ENCODE measurements around the gene CACNA2D1. TPM values are rescaled to one million over a fixed set of nuclear protein-coding genes. Genes with fewer than 3 reads are reported as not detected.

Gene CACNA2D1
- 10 to 100 TPM; 29.8 to 47.6 (median 36.6) TPM for total RNA-seq

GRCh38 chr7:82443547-82444219, at the start of gene CACNA2D1:
CACNA2D1 (minus strand) TSS chr7:82443777.
- Histone ChIP-seq H3K36me3 (no peaks in the 10 kb centered on the region), H3K4me1 (peaks cover 0 to 32% (median 6%) of the 10 kb centered on the region in 3 donors), H3K9me3 (no peaks in the 10 kb centered on the region), H3K4me3 (peak within 1 kb of the TSS; percentile 84 to 85), H3K27ac (peak within 1 kb of the TSS; percentile 70 to 98 (median 95)), H3K27me3 (no peaks in the 10 kb centered on the region)
- no CpG with 5 or more reads among the region's 82 CpGs for WGBS, 2 donors (ENCODE audit: low coverage in 1 of 2)
- ATAC-seq: peak; percentile 95
- TF ChIP-seq EP300 (IDR thresholded peaks at IDR 0.05): no peak
- peak; percentile 6 for TF ChIP-seq POLR2AphosphoS5 (IDR thresholded peaks at IDR 0.05)
- TF ChIP-seq POLR2A (IDR thresholded peaks at IDR 0.05): peak; percentile 21 to 41
- TF ChIP-seq, protein P1, sequence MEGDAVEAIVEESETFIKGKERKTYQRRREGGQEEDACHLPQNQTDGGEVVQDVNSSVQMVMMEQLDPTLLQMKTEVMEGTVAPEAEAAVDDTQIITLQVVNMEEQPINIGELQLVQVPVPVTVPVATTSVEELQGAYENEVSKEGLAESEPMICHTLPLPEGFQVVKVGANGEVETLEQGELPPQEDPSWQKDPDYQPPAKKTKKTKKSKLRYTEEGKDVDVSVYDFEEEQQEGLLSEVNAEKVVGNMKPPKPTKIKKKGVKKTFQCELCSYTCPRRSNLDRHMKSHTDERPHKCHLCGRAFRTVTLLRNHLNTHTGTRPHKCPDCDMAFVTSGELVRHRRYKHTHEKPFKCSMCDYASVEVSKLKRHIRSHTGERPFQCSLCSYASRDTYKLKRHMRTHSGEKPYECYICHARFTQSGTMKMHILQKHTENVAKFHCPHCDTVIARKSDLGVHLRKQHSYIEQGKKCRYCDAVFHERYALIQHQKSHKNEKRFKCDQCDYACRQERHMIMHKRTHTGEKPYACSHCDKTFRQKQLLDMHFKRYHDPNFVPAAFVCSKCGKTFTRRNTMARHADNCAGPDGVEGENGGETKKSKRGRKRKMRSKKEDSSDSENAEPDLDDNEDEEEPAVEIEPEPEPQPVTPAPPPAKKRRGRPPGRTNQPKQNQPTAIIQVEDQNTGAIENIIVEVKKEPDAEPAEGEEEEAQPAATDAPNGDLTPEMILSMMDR (IDR thresholded peaks at IDR 0.05): peak in 3 of 4 experiments; percentile 41 to 67 (median 46)

- 78 to 82% methylated on average over 3 of the region's 3 CpGs for WGBS, 2 donors (ENCODE audit: low coverage in 1 of 2)
- no peaks in the 10 kb centered on the region for H3K27me3 ChIP-seq
- TF ChIP-seq EP300 (IDR thresholded peaks at IDR 0.05) (no peak), POLR2A (IDR thresholded peaks at IDR 0.05) (no peak), POLR2AphosphoS5 (IDR thresholded peaks at IDR 0.05) (no peak)
- TF ChIP-seq, protein P1 (IDR thresholded peaks at IDR 0.05): peak; percentile 58 to 84 (median 72)
Measured at GRCh38 chr7:82481499-82482097, 38.0 kb upstream of the CACNA2D1 start.

GRCh38 chr7:82477733-82478515, 34.3 kb upstream of the CACNA2D1 start:
- no peaks in the 10 kb centered on the region for H3K27me3 ChIP-seq
- H3K4me1 ChIP-seq: no peaks in the 10 kb centered on the region
- no peak overlapping the region for H3K4me3 ChIP-seq
- ATAC-seq: no peak
- WGBS, 2 donors (ENCODE audit: low coverage in 1 of 2): 37 to 52% methylated on average over 2 of the region's 2 CpGs
- no peaks in the 10 kb centered on the region for H3K36me3 ChIP-seq
- TF ChIP-seq POLR2AphosphoS5 (IDR thresholded peaks at IDR 0.05): no peak
- TF ChIP-seq POLR2A (IDR thresholded peaks at IDR 0.05): no peak
- TF ChIP-seq EP300 (IDR thresholded peaks at IDR 0.05): no peak
- TF ChIP-seq, protein P1 (IDR thresholded peaks at IDR 0.05): no peak
- H3K27ac ChIP-seq: no peak overlapping the region
- H3K9me3 ChIP-seq: no peaks in the 10 kb centered on the region

More at GRCh38 chr7:82481499-82482097, 38.0 kb upstream of the CACNA2D1 start:
- H3K4me3 ChIP-seq: no peak overlapping the region
- H3K27ac ChIP-seq: no peak overlapping the region
- no peak for ATAC-seq
- H3K4me1 ChIP-seq: no peaks in the 10 kb centered on the region
- no peaks in the 10 kb centered on the region for H3K36me3 ChIP-seq
- H3K9me3 ChIP-seq: no peaks in the 10 kb centered on the region

DNA sequence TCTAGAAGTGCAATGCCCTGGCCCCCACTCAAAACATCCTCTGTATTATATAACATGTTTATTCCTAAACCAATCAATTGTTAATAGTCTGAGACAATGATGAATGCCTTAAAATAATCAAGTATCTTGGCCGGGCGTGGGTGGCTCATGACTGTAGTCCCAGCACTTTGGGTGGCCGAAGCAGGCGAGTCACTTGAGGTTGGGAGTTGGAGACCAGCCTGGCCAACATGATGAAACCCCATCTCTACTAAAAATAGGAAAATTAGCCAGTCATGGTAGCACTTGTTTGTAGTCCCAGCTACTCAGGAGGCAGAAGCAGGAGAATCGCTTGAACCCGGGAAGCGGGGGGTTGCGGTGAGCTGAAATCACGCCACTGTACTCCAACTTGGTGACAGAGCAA, 29.4 kb upstream of the CACNA2D1 start:
- TF ChIP-seq POLR2A (IDR thresholded peaks at IDR 0.05) (no peak), POLR2AphosphoS5 (IDR thresholded peaks at IDR 0.05) (no peak), EP300 (IDR thresholded peaks at IDR 0.05) (no peak)
- TF ChIP-seq, protein P1 (IDR thresholded peaks at IDR 0.05): no peak
- Histone ChIP-seq H3K4me3 (no peak overlapping the region), H3K36me3 (no peaks in the 10 kb centered on the region), H3K27ac (no peak overlapping the region), H3K9me3 (no peaks in the 10 kb centered on the region), H3K4me1 (no peaks in the 10 kb centered on the region), H3K27me3 (no peaks in the 10 kb centered on the region)
- WGBS, 2 donors (ENCODE audit: low coverage in 1 of 2): no CpG with 5 or more reads among the region's 9 CpGs
- no peak for ATAC-seq
